HAP-1 (cell line): Measurements from ENCODE around the gene GALNT18.

Experiments used
- DNase-seq, 2 experiments: peaks; one replicate each; pipeline ENCODE4 v3.0.0-alpha.2; 2016 to 2020; ENCODE audit warnings: low spot score in 2 of 2
- H3K27me3 ChIP-seq: fragments of 250-450 bp; sonication (Bioruptor Pico); 2 replicates; pipeline ENCODE4 v1.5.1; 2020; ENCODE audit warnings: low read depth, mild to moderate bottlenecking, moderate library complexity
- H3K36me3 ChIP-seq: fragments of 250-450 bp; sonication (Bioruptor Pico); replicated peaks from 2 replicates; pipeline ENCODE4 v1.5.1; 2020; ENCODE audit warnings: mild to moderate bottlenecking
- H3K4me1 ChIP-seq: fragments of 250-450 bp; sonication (Bioruptor Pico); 2 replicates; pipeline ENCODE4 v1.5.1; 2020; ENCODE audit warnings: mild to moderate bottlenecking
- H3K4me3 ChIP-seq: fragments of 250-450 bp; sonication (Bioruptor Pico); 2 replicates; pipeline ENCODE4 v1.5.1; 2020; ENCODE audit warnings: mild to moderate bottlenecking, moderate library complexity
- H3K9me3 ChIP-seq: fragments of 250-450 bp; sonication (Bioruptor Pico); 2 replicates; pipeline ENCODE4 v1.5.1; 2020; ENCODE audit warnings: mild to moderate bottlenecking, moderate library complexity
- in situ Hi-C: fragments of 300-500 bp; cut with MboI; formaldehyde crosslinking; loops from 3 replicates; pipeline ENCODE4 v1.14.3; 2020; ENCODE audit warnings: low sequenced_read_pairs, inconsistent platforms, mixed read lengths

Gene GALNT18

DNA sequence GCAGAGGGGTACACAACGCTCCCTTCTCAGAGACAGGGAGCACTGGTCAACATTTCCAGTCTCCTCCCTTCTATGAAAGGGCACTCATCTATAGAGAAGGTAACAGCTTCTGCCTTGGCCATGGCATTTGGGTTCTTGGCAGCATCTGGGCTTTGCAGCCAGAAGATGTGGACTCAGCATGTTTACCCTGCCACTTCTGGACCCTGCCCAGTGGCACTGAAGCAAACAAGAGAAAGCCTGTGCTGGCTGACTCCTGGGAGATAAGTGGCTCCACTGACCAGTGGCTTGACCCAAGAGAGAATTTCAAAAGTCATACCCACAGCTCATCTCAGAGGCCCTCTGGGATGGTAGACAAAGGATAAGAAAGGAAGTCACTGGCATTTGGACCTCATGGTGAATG, 276.7 kb downstream of the GALNT18 start:
- Histone ChIP-seq H3K27me3 (no peaks in the 10 kb centered on the region), H3K9me3 (no peaks in the 10 kb centered on the region), H3K4me1 (no peaks in the 10 kb centered on the region), H3K4me3 (no peak overlapping the region), H3K36me3 (no peaks in the 10 kb centered on the region)
- in situ Hi-C loops, result no loop called here
- no peak for DNase-seq

GRCh38 chr11:11344045-11344444, 277.8 kb downstream of the GALNT18 start:
- Histone ChIP-seq H3K9me3 (no peaks in the 10 kb centered on the region), H3K36me3 (no peaks in the 10 kb centered on the region), H3K4me3 (no peak overlapping the region), H3K27me3 (no peaks in the 10 kb centered on the region), H3K4me1 (no peaks in the 10 kb centered on the region)
- no peak for DNase-seq
- in situ Hi-C loops, result no loop called here

GRCh38 chr11:11338304-11338703, 283.5 kb downstream of the GALNT18 start:
- H3K36me3 ChIP-seq, result no peaks in the 10 kb centered on the region
- no peaks in the 10 kb centered on the region for H3K4me1 ChIP-seq
- DNase-seq, result no peak
- H3K27me3 ChIP-seq, result no peaks in the 10 kb centered on the region
- no peaks in the 10 kb centered on the region for H3K9me3 ChIP-seq
- no peak overlapping the region for H3K4me3 ChIP-seq
- in situ Hi-C loops, result no loop called here

DNA sequence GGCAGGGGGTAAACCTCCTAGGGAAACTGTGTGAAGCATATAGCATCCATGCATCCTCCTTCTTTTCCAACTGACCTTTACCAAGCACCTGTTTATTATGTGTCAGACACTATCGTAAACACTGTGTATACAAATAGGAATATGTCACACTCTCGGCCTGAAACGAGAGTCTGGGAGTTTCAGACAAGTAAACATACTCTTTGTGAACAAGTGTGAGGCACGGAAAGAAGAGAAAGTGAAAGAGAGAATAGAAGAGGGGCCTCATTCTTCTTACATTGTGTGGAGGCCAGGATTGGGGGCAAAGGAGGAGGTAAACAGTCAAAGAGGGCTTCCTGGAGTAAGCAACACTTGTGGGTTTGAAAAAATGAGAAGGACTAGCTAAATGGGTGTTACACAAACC, 285.1 kb downstream of the GALNT18 start:
- Histone ChIP-seq H3K9me3 (no peaks in the 10 kb centered on the region), H3K27me3 (no peaks in the 10 kb centered on the region), H3K4me1 (no peaks in the 10 kb centered on the region), H3K4me3 (no peak overlapping the region), H3K36me3 (no peaks in the 10 kb centered on the region)
- in situ Hi-C loops, result no loop called here
- no peak for DNase-seq

GRCh38 chr11:11335043-11335442, 286.8 kb downstream of the GALNT18 start:
- H3K4me3 ChIP-seq, result no peak overlapping the region
- in situ Hi-C loops, result no loop called here
- DNase-seq, result no peak

GRCh38 chr11:11334607-11335006, 287.2 kb downstream of the GALNT18 start:
- Histone ChIP-seq H3K27me3 (no peaks in the 10 kb centered on the region), H3K4me3 (no peak overlapping the region), H3K4me1 (no peaks in the 10 kb centered on the region; the same call in 1 of the 2 replicates), H3K36me3 (no peaks in the 10 kb centered on the region), H3K9me3 (no peaks in the 10 kb centered on the region)
- in situ Hi-C loops, result no loop called here
- no peak for DNase-seq

More at GRCh38 chr11:11335043-11335442, 286.8 kb downstream of the GALNT18 start:
- no peaks in the 10 kb centered on the region for H3K36me3 ChIP-seq
- H3K27me3 ChIP-seq, result no peaks in the 10 kb centered on the region
- H3K4me1 ChIP-seq, result no peaks in the 10 kb centered on the region
- H3K9me3 ChIP-seq, result no peaks in the 10 kb centered on the region

GRCh38 chr11:11332141-11332710, 289.6 kb downstream of the GALNT18 start:
- Histone ChIP-seq H3K27me3 (no peaks in the 10 kb centered on the region), H3K36me3 (no peaks in the 10 kb centered on the region), H3K9me3 (no peaks in the 10 kb centered on the region), H3K4me3 (no peak overlapping the region), H3K4me1 (peaks cover 6% of the 10 kb centered on the region; the same call in 1 of the 2 replicates)
- no peak for DNase-seq
- in situ Hi-C loops, result no loop called here

GRCh38 chr11:11329062-11329806, 292.6 kb downstream of the GALNT18 start:
- DNase-seq, result no peak
- peaks cover 6% of the 10 kb centered on the region; the same call in 1 of the 2 replicates for H3K4me1 ChIP-seq
- no peak overlapping the region for H3K4me3 ChIP-seq
- H3K9me3 ChIP-seq, result no peaks in the 10 kb centered on the region
- H3K36me3 ChIP-seq, result 0 out of 2 replicates have a peak, but pooled peaks cover 5% of the 10 kb centered on the region
- H3K27me3 ChIP-seq, result no peaks in the 10 kb centered on the region
- in situ Hi-C loops, result no loop called here

DNA sequence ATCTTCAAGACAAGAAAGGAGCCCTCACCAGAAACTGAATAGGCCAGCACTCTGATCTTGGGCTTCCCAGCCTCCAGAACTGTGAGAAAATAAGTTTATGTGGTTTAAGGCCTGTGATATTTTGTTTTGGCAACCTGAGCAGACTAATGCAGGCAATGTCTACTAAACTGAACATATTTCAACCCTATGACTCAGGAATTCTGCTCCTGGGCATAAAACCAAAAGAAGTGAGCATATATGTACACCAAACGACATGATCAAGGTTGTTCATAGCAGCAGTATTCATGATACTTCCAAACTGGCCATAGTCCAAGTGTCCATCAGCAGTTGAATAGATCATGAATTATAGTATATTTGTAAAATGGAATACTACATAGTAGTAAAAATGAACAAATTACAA, 297.7 kb downstream of the GALNT18 start:
- in situ Hi-C loops, result no loop called here
- Histone ChIP-seq H3K4me3 (no peak overlapping the region), H3K36me3 (0 out of 2 replicates have a peak, but pooled peaks cover 5% of the 10 kb centered on the region), H3K9me3 (no peaks in the 10 kb centered on the region), H3K4me1 (peaks cover 2% of the 10 kb centered on the region; the same call in 1 of the 2 replicates), H3K27me3 (0 out of 2 replicates have a peak, but pooled peaks cover 2% of the 10 kb centered on the region)
- DNase-seq, result no peak

DNA sequence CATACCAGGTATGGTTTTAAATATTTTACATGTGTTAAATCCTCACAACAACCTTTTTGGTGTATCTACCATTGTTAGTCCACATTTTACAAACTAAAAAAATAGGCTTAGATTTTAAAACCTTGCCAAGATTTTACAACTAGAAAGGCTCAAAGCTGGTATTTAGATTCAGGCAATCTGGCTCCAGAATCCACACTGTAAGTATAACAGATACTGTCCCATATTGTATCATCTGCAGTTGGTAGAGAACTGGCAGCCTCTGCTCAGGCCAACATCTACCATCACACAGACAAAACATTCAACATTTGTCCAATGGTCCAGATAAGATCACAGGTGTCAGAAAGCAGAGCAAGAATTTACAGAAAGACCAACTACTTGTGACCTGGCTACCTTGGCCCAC, 299.7 kb downstream of the GALNT18 start:
- in situ Hi-C loops, result no loop called here
- Histone ChIP-seq H3K4me1 (no peaks in the 10 kb centered on the region), H3K36me3 (0 out of 2 replicates have a peak, but pooled peaks cover 5% of the 10 kb centered on the region), H3K4me3 (no peak overlapping the region), H3K27me3 (0 out of 2 replicates have a peak, but pooled peaks cover 2% of the 10 kb centered on the region), H3K9me3 (no peaks in the 10 kb centered on the region)
- DNase-seq, result no peak

DNA sequence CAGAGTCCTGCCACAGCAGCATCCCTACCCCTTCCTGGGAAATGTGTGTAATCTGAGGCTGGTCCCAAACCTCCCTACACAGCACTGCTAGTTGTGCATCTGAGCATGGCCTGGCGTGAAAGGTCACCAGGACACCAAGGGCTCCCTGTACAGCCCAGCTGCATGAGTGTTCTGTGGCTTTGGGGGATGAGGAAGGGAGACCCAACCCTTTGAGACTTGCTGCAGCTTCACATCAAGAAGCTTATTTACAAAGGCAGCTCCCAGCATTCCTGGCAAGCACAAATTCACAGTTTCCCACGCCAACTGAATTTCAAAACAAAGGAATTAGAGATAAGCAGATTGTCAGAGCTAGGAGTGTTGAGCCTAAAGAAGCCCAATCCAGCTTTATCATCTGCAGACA, 301.0 kb downstream of the GALNT18 start:
- in situ Hi-C loops, result no loop called here

DNA sequence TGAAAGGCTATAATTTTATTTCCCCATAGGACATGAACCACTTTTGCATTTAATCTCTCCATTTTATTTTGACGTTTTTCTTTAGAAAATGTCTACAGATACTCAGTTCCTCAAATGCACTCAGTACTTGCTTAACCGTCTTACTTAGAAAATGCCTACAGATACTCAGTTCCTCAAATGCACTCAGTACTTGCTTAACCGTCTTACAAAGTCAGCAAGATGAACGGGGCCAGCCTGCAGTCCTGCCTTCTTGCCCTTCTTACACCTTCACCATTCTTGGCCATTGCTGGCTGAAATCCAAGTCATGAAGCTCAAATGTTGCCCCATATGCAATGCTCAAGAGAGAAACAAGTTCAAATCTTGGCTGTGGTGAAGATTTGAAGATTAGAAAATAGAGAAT, 302.8 kb downstream of the GALNT18 start:
- H3K36me3 ChIP-seq, result no peaks in the 10 kb centered on the region
- no peaks in the 10 kb centered on the region for H3K4me1 ChIP-seq
- no peaks in the 10 kb centered on the region for H3K9me3 ChIP-seq
- in situ Hi-C loops, result no loop called here
- DNase-seq, result no peak
- no peak overlapping the region for H3K4me3 ChIP-seq
- 0 out of 2 replicates have a peak, but pooled peaks cover 2% of the 10 kb centered on the region for H3K27me3 ChIP-seq

More for the DNA sequence above, 301.0 kb downstream of the GALNT18 start:
- no peak for DNase-seq
- no peaks in the 10 kb centered on the region for H3K36me3 ChIP-seq
- no peaks in the 10 kb centered on the region for H3K9me3 ChIP-seq
- H3K4me1 ChIP-seq, result no peaks in the 10 kb centered on the region
- H3K4me3 ChIP-seq, result no peak overlapping the region
- 0 out of 2 replicates have a peak, but pooled peaks cover 2% of the 10 kb centered on the region for H3K27me3 ChIP-seq

DNA sequence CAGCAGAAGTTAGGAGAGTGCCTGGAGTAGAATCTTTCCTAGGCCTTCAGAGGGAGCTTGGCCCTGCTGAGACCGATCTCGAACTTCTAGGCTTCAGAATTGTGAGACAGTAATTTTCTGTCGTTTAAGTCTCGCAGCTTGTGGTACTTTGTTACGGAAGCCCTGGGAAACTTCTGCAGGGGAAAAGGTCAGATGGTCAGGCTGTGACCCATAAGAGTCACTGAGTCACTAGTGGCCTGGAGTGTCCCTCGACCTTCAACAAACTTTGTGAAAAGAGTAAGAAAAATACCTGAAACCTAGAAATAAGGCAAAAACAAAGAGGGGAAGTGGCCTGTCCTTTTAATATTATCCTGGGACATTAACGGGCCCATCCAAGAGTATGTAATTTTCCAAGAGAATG, 303.3 kb downstream of the GALNT18 start:
- DNase-seq, result no peak
- Histone ChIP-seq H3K36me3 (no peaks in the 10 kb centered on the region), H3K4me3 (no peak overlapping the region), H3K27me3 (0 out of 2 replicates have a peak, but pooled peaks cover 2% of the 10 kb centered on the region), H3K9me3 (no peaks in the 10 kb centered on the region), H3K4me1 (no peaks in the 10 kb centered on the region)
- in situ Hi-C loops, result no loop called here

DNA sequence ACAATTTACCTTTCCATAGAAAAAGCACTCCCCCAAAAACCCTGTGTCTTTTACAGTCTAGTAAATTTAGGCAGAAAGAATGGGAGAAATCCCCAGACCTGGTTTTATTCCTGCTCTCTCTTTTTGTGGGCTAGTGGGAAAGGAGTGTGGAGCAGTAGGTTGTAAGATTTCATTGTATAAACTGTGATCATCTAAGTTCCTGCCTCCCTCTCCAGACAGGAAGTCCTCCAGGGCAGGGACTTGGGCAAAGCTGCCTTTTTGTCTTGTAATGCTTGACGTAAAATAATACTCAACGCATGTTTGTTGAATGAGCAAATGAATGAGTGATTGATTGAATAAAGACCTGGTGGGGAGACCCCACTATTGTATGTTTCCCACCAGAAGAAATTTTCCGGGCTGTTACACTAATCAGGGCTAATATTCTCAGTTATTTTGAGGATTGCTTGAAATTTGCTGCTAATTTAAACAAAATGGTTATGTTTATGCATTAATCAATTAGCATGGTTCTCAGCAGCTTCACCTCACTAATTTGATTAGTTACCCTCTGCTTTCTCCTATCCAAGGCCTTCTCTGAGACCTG, 305.1 kb downstream of the GALNT18 start:
- Histone ChIP-seq H3K27me3 (0 out of 2 replicates have a peak, but pooled peaks cover 2% of the 10 kb centered on the region), H3K36me3 (no peaks in the 10 kb centered on the region), H3K4me3 (no peak overlapping the region), H3K9me3 (no peaks in the 10 kb centered on the region), H3K4me1 (no peaks in the 10 kb centered on the region)
- no peak for DNase-seq
- in situ Hi-C loops, result no loop called here
